Endometrial microvascular endothelial cells (primary cell): Measurements from ENCODE around the gene IFRD1. TPM values are rescaled to one million over a fixed set of nuclear protein-coding genes. Genes with fewer than 3 reads are reported as not detected.

ENCODE experiments used
- in situ Hi-C: cut with HindIII; loops from 2 replicates; pipeline ENCODE4 v1.10.0; 2017; ENCODE audit warnings: low sequenced_read_pairs, low pct_unique_long_range_greater_than_20kb; ENCODE audit errors: inconsistent ontology term
- total RNA-seq: library from RNA; depleted of rRNA; stranded (reverse); fragments of >200 nt; gene quantifications from one replicate; pipeline ENCODE4 v1.2.3, GENCODE V29; 2015; ENCODE audit errors: inconsistent ontology term

IFRD1 gene
- total RNA-seq, 1 donor from 2014 or later: 18.2 TPM

- in situ Hi-C loops: no loop called here
Measured at GRCh38 chr7:112481121-112481736, 31.0 kb downstream of the IFRD1 start.

- in situ Hi-C loops: no loop called here
Measured at GRCh38 chr7:112481833-112482670, 31.8 kb downstream of the IFRD1 start.

- in situ Hi-C loops: no loop called here
Measured at GRCh38 chr7:112484671-112485167, 34.5 kb downstream of the IFRD1 start.

- in situ Hi-C loops: no loop called here
Measured at GRCh38 chr7:112485766-112486165, 35.5 kb downstream of the IFRD1 start.

- in situ Hi-C loops: no loop called here
Measured at GRCh38 chr7:112487457-112488263, 37.4 kb downstream of the IFRD1 start.

- in situ Hi-C loops: no loop called here
Measured at GRCh38 chr7:112488264-112488552, 37.9 kb downstream of the IFRD1 start.

- in situ Hi-C loops: no loop called here
Measured at GRCh38 chr7:112492186-112492585, 41.9 kb downstream of the IFRD1 start.

GRCh38 chr7:112494656-112495055 is 44.4 kb downstream of the IFRD1 start:
- in situ Hi-C loops: no loop called here

GRCh38 chr7:112495156-112495788 is 45.0 kb downstream of the IFRD1 start:
- in situ Hi-C loops: no loop called here

GRCh38 chr7:112495810-112496462 is 45.7 kb downstream of the IFRD1 start:
- in situ Hi-C loops: no loop called here

- in situ Hi-C loops: no loop called here
Measured at GRCh38 chr7:112497481-112497880, 47.2 kb downstream of the IFRD1 start.

GRCh38 chr7:112500619-112501018 is 50.4 kb downstream of the IFRD1 start:
- in situ Hi-C loops: no loop called here

GRCh38 chr7:112501801-112502503 is 51.7 kb downstream of the IFRD1 start:
- in situ Hi-C loops: no loop called here

- in situ Hi-C loops: no loop called here
Measured at GRCh38 chr7:112502700-112503099, 52.4 kb downstream of the IFRD1 start.

GRCh38 chr7:112503361-112503972 is 53.2 kb downstream of the IFRD1 start:
- in situ Hi-C loops: no loop called here

GRCh38 chr7:112504093-112504695 is 53.9 kb downstream of the IFRD1 start:
- in situ Hi-C loops: no loop called here

- in situ Hi-C loops: no loop called here
Measured at GRCh38 chr7:112505495-112505894, 55.2 kb downstream of the IFRD1 start.
